GM18498 (cell line): ENCODE results near the gene ZDHHC20.

Experiments used
- ATAC-seq: cut with Tn5 transposase; IDR thresholded peaks from one replicate; pipeline ENCODE4 v1.9.1; 2021; ENCODE audit warnings: mild to moderate bottlenecking, moderate library complexity; ENCODE audit not compliant: unreplicated experiment

The ZDHHC20 gene

DNA sequence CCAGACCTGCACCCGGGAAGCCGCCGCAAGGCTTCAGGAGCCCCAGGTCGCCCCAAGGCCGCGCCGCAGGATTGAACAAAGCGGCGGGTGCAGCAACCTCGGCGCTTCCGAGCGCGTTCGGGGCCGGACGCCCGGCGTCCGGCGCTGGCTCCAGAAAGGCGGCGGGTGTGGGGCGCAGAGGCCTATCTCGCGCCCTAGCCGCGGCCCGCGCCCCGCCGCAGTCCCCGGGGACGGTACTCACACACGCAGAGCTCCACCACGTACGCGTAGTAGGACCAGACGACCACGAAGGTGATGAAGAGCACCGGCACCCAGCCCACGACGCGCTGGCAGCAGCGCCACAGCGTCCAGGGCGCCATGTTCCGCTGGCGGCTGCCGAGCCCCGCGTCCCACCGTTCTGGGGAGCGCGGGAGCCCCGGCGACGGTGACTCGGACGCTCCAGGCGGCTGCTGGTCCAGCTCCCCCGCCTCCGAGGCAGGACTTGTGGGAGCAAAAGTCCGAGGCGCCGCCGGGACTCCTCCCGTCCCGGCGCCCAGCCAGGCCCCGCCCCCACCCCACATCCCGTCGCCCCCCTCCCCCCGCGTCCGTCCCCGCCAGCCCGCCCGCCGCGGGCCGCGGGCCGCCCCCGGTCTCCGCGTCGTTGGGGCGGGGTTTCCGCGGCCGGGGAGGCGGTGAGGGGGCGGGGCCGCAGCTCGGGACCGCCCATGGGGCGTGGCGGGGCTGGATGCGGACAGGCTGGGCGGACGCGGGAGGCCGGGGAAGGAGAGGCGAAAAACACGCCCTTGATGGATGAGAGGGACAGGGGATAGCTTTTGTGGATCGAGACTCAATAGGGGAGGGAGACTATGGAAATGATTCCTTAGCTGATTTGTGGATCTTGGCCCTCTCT, at the start of gene ZDHHC20:
ZDHHC20 (minus strand) TSS at position 491 of the 889 bp plus-strand sequence; CDS start at position 359, 132 bp downstream.
- ATAC-seq, result peak; percentile 93

GRCh38 chr13:21504379-21504778, 45.3 kb upstream of the ZDHHC20 start:
- ATAC-seq, result no peak

DNA sequence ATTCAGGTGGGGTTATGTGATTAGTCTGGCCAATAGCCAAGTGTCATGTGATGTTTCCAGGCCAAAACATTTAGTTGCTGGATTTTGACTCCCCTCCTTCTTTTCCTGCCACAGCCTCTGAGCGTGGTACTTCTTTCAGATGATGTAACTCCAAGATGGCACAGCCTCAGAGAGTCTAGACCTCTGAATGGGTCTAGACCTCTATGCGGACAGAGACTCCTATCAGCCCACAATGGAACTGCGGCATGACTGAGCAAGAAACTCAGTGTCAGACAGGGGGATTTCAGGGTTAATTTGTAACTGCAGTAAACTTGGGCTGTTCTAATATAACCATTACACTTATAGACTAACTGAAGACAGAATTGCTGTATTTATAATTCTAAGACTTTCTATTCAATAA, 42.6 kb upstream of the ZDHHC20 start:
- no peak for ATAC-seq

DNA sequence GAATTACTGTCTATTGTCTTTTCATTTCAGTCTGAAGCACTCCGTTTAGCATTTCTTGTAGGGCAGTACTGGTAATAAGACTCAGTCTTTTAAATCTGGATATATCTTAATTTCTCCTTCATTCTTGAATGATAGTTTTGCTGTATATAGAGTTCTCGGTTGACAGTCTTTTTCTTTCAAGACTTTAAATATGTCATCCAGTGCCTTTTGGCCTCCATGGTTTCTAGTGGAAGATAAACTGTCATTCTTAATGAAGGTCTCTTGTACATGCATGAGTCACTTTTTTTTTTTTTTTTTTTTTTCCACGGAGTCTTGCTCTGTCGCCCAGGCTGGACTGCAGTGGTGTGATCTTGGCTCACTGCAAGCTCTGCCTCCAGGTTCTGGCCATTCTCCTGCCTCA, 27.2 kb upstream of the ZDHHC20 start:
- ATAC-seq, result no peak

DNA sequence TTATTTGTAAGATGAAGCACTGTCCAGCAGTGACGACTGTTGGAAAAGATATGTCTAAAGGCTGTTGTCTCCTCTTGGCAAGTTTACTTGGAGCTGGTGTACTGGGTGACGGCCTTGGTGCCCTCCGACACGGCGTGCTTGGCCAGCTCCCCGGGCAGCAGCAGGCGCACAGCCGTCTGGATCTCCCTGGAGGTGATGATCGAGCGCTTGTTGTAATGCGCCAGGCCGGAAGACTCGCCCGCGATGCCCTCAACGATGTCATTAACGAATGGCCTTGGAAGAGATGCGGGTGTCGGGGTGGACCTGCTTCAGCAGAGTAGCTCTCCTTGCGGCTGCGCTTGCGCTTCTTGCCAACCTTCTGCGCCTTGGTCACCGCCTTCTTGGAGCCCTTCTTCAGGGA, 24.6 kb upstream of the ZDHHC20 start:
- ATAC-seq, result no peak

- no peak for ATAC-seq
These were observed 22.3 kb upstream of the ZDHHC20 start for GRCh38 chr13:21481359-21481758.

DNA sequence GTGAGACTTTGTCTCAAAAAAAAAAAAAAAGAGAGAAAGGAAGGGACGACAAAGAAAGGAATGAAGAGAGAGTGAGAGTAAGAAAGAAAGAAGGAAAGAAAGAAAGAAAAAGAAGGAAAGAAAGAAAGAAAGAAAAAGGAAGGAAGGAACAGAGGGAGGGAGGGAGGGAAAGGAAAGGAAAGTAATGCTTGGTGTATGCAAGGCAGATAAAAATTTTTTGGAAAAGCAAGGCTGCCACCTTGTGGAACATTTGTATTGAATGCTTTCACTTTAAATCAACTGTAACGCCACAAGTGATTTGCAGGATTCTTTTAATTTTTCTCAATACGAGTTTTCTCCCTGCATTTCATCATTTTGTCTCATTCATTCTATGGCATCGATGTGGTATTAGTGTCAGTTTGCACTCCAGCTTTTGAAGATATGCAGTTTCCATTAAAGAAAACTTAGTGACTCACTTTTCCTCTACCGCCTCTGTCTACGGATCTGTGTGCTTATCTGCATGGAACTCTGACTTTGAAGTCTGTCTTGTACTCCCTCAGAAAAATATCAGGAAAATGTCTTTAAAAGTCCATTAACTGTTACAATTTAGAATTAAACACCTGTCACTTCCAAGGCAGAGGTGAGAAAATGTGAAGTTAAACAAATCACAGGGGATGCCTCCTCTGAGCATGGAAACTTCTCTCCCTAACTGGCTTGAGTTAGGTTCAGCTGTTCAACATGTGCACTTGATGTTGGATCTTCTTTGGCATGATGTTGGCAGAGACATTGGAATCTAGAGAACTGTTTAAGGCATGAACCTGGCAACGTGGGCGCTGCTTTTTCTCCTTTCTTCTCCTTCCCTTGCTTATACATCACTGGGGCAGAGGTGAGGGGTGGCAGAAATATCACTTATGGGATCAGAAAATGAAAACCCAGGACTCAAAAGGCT, 20.0 kb upstream of the ZDHHC20 start:
- ATAC-seq, result no peak

- peak; percentile 86 for ATAC-seq
These were observed 17.9 kb upstream of the ZDHHC20 start for GRCh38 chr13:21476893-21477472.

DNA sequence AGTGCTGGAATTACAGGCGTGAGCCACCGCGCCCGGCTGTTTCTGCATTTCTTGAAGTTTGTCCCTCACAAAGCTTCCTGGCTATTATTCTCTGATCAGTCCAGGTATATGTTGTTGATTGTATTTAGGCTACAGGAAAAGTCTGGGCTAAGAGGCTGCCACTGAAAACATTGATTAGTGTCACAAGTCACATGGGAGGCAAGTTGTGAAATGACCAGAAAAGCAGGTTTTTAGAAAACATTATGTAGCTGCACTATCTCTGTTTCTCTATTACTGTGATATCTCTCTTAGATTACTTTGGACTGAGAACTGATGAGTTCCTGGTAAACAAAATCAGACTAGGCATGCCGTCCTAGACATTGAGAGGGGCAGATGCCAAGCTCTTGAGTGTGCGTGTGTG, 16.0 kb upstream of the ZDHHC20 start:
- ATAC-seq, result no peak

DNA sequence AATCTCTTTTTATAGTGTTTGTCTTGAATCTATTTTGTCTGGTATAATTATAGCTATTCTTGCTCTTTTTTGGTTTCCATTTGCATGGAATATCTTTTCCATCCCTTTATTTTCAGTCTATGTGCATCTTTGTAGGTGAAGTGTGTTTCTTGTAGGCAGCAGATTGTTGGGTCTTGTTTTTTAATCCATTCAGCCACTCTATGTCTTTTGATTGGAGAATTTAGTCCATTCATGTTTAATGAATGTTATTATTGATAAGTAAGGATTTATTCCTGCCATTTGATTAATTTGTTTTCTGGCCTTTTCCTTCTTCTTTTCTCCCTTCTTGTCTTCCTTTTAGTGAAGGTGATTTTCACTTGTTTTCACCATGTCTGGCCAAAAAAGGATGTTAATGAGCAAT, 11.7 kb upstream of the ZDHHC20 start:
- no peak for ATAC-seq

DNA sequence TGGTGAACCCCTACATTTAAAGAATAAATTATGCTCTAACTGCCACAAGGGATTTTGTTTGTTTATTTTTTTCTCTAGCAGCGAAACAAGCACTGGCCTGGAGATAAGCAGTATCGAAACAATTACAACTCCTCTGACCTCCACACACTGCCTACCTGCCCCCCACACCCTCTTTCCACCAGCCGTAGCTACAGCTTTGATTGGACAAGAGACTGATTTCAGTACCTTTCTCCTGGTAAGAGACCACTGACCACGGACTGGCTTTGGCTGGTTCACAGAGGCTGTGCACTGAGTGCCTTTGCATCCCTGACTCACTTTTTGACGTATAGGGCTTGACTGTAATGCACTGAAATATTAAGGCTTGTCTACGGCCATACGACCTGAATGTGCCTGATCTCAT, 7.4 kb upstream of the ZDHHC20 start:
- ATAC-seq, result no peak

DNA sequence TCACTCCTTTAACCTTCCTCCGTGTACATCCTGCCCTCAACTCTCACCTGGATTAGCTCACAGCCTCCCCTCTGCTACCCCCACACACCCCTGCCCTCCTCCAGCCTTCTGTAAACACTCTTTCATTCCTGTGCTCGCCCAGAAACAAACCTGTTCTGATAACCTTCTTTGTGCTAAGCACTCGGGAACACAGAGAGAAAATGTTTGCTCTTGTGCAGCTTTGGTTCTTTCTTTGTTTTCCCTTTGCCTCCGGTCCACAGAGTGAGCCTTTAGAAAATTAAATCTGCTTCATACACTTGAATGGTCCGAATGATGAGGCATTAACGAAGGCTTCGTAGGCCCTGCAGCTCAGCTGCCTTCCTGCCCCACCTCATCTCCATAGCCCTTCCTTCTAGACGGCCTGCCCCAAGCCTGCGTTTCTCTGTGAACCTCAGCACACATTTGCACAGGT, 6.6 kb upstream of the ZDHHC20 start:
- ATAC-seq, result no peak

DNA sequence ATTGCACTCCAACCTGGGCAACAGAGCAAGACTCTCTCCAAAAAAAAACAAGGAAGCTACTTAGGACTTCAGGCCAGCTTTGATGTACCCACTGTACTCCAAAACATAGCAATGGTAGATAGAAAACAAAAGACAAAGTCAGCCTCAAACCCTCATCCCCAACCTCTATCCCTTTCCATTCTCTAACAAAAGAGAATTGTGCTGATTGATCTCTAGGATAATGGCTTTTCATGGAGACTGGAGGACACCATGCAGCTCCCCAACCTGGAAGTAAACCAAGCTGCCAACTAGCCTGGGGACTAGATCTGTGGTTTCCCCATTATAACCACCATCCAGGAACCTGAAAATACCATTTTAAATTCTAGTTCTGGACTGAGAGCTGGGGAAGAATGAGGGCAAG, 4.3 kb upstream of the ZDHHC20 start:
- ATAC-seq, result no peak

GRCh38 chr13:21461131-21461530, 2.0 kb upstream of the ZDHHC20 start:
- ATAC-seq, result no peak

- ATAC-seq, result peak; percentile 36
These were observed 671 bp downstream of the ZDHHC20 start for GRCh38 chr13:21458451-21458812.

GRCh38 chr13:21453387-21454081, 5.6 kb downstream of the ZDHHC20 start:
- ATAC-seq, result no peak

GRCh38 chr13:21450936-21451335, 8.2 kb downstream of the ZDHHC20 start:
- no peak for ATAC-seq

DNA sequence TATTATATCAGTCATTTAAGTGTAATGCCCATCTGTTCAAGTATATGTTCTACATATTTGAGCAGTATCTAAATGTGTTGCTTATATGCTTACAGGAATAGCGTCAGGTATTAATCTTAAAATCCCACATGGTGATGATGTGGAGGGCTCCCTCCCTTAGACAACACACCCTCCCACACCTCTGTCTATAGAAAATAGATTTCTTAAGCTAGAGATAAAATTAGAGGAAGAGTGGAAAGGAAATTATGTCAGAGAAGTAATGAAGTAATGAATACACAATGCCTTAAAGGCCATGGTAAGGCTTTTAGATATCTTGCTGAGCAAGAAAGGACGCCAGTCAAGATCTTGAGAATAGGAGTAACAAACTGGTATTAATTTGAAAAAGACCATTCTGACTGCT, 12.4 kb downstream of the ZDHHC20 start:
- no peak for ATAC-seq

- ATAC-seq, result no peak
These were observed 13.3 kb downstream of the ZDHHC20 start for GRCh38 chr13:21445759-21446158.

DNA sequence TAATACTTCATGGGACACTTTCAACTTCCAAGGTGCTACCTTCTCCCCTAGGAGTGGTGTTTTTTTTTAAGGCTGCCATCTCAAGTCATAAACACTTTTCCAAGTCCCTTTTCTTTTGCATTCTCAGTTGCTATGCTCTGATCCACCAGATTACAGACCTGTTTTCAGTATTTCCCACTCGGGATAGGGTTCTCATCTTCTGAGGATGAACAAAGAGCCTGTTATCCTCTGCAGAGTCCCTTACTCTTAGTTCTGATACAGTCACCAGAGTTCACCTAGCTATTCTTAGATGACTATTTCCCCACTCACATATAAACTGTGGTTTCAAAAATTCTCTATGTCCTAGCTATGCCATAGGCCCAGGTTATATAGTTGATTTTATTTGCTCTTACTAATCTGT, 15.9 kb downstream of the ZDHHC20 start:
- ATAC-seq, result no peak

GRCh38 chr13:21436582-21436981, 22.5 kb downstream of the ZDHHC20 start:
- no peak for ATAC-seq
